Mesendoderm (in vitro differentiated cells): Measurements from ENCODE around the gene SLC25A51.

Source experiments
- DNase-seq: peaks from one replicate; pipeline ENCODE4 v3.0.0; 2013
- H2AK5ac ChIP-seq: 2 replicates; pipeline ENCODE4 v1.6.1; 2013; ENCODE audit warnings: low read length, inconsistent platforms
- H2BK120ac ChIP-seq: 2 replicates; pipeline ENCODE4 v1.6.1; 2013; ENCODE audit warnings: low read depth, mild to moderate bottlenecking, low read length, moderate library complexity, mixed read lengths
- H2BK15ac ChIP-seq: replicated peaks from 2 replicates; pipeline ENCODE4 v1.6.1; 2013; ENCODE audit warnings: low read depth, mild to moderate bottlenecking, moderate library complexity
- H2BK5ac ChIP-seq: 2 replicates; pipeline ENCODE4 v1.6.1; 2013; ENCODE audit warnings: low read length, inconsistent platforms
- H3K18ac ChIP-seq: 2 replicates; pipeline ENCODE4 v1.6.1; 2013; ENCODE audit warnings: mild to moderate bottlenecking, low read length, mixed read lengths
- H3K23ac ChIP-seq: one replicate; pipeline ENCODE4 v1.6.1; 2013; ENCODE audit warnings: low read length
- H3K27ac ChIP-seq: 2 replicates; pipeline ENCODE4 v1.5.1; 2013; ENCODE audit warnings: low read depth, mild to moderate bottlenecking, inconsistent platforms, low read length, moderate library complexity
- H3K27me3 ChIP-seq: 2 replicates; pipeline ENCODE4 v1.6.1; 2013; ENCODE audit warnings: low read length, control low read depth, mild to moderate bottlenecking, inconsistent platforms; ENCODE audit not compliant: insufficient read depth, poor library complexity
- H3K36me3 ChIP-seq: 2 replicates; pipeline ENCODE4 v1.6.1; 2013; ENCODE audit warnings: low read length, inconsistent platforms; ENCODE audit not compliant: control insufficient read depth, insufficient read depth
- H3K4ac ChIP-seq: one replicate; pipeline ENCODE4 v1.6.1; 2013; ENCODE audit warnings: low read depth, mild to moderate bottlenecking, low read length, moderate library complexity
- H3K4me1 ChIP-seq: 2 replicates; pipeline ENCODE4 v1.6.1; 2013; ENCODE audit warnings: low read depth, low read length, inconsistent platforms; ENCODE audit not compliant: control insufficient read depth
- H3K4me2 ChIP-seq: 2 replicates; pipeline ENCODE4 v1.6.1; 2013; ENCODE audit warnings: low read length
- H3K4me3 ChIP-seq: 2 replicates; pipeline ENCODE4 v1.5.1; 2013; ENCODE audit warnings: mild to moderate bottlenecking, low read length
- H3K56ac ChIP-seq: one replicate; pipeline ENCODE4 v1.6.1; 2013; ENCODE audit warnings: low read length
- H3K79me1 ChIP-seq: 2 replicates; pipeline ENCODE4 v1.6.1; 2013; ENCODE audit warnings: low read length, inconsistent platforms
- H3K79me2 ChIP-seq: 2 replicates; pipeline ENCODE4 v1.6.1; 2013; ENCODE audit warnings: mild to moderate bottlenecking, low read length; ENCODE audit not compliant: control insufficient read depth, insufficient read depth
- H3K9ac ChIP-seq: 2 replicates; pipeline ENCODE4 v1.6.1; 2013; ENCODE audit warnings: low read length, inconsistent platforms
- H4K5ac ChIP-seq: one replicate; pipeline ENCODE4 v1.6.1; 2013; ENCODE audit warnings: low read length
- H4K8ac ChIP-seq: one replicate; pipeline ENCODE4 v1.6.1; 2013; ENCODE audit warnings: low read depth, mild to moderate bottlenecking, control low read depth, low read length, moderate library complexity
- WGBS: extraction: QIAGEN DNeasy Blood & Tissue Kit; methylation state at CpG from one replicate; pipeline ENCODE4 v1.1.7; 2013; ENCODE audit warnings: low lambda C conversion rate, missing lambda C conversion rate; ENCODE audit not compliant: insufficient coverage; ENCODE audit errors: extremely low coverage; 5-methylcytosine and 5-hydroxymethylcytosine counted together

Gene SLC25A51

DNA sequence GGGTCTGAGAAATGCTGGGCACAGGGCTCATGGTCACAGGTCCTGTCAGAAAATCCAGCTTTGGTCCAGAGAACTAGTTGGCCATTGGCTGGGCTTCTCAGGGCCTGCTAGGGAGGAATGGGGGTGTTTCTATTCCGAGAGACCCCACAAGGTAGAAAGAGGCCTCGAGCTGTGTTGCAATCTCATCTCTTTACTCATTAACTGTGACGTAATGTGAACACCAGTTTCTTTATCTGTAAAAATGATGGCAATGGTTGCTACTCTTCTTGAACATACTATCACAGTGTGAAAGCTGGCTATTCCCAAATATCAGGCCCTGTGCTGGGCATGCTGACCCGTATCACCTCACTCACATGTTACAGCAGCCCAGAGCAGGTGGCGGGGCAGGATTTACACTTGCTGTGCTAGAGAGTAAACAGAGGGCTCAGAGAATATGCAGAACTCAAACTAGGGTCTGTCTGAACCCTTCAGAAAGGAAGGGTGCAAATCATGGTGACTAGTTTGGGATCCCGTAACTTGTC is 35.7 kb upstream of the SLC25A51 start:
- Histone ChIP-seq H4K8ac (no peak overlapping the region), H3K4ac (no peak overlapping the region), H3K36me3 (no peaks in the 10 kb centered on the region), H2BK5ac (no peak overlapping the region), H3K27me3 (no peaks in the 10 kb centered on the region), H2AK5ac (no peak overlapping the region), H3K4me2 (no peak overlapping the region), H3K4me3 (no peak overlapping the region), H4K5ac (no peak overlapping the region), H3K79me2 (no peaks in the 10 kb centered on the region), H3K56ac (no peak overlapping the region), H2BK15ac (no peak overlapping the region), H3K4me1 (no peaks in the 10 kb centered on the region), H3K18ac (no peak overlapping the region), H3K23ac (no peak overlapping the region), H2BK120ac (no peak overlapping the region), H3K9ac (no peak overlapping the region), H3K27ac (no peak overlapping the region), H3K79me1 (peaks cover 16% of the 10 kb centered on the region)
- DNase-seq = no peak
- WGBS = no CpG with 5 or more reads among the region's 6 CpGs

DNA sequence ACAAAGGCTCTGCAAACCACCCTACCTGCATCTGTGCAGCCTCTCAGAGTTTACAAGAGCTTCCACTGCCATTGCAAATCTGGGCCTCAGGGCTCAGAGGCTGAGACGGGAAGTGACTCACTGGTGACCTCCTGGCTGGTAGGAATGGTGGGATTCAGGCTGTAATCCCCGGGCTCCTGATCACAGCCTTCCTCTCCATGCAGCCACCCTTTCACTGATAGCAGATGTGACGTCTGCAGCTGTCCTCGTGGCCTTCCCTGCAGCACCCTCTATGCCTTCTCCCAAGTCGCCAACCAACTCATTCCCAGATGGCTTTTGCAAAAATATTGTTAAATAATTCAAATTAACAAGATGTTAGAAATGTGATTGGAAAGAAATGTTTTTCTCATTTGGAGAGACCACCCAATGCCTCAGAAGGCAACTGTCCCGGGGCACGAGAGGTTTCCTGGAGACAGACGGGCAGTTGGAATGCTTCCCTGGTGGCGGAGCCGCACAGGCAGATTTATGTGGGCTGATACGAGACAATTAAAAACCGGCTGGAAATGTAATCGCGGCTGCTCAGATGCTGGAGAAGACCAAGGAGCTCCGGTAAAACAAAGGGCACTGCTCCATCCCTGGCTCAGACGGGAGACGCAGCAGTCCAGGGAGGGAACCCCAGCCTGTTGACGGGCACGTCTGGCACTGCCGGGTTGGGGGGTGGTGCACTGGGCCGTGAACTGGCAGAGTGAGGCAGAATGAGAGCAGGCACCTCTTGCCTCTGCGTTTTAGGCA is 34.4 kb upstream of the SLC25A51 start:
- Histone ChIP-seq H3K18ac (no peak overlapping the region), H3K79me2 (no peaks in the 10 kb centered on the region), H3K56ac (no peak overlapping the region), H3K23ac (no peak overlapping the region), H3K4me1 (no peaks in the 10 kb centered on the region), H3K9ac (no peak overlapping the region), H3K4me2 (no peak overlapping the region), H3K36me3 (no peaks in the 10 kb centered on the region), H3K79me1 (peaks cover 16% of the 10 kb centered on the region), H2BK5ac (no peak overlapping the region), H3K4me3 (no peak overlapping the region), H4K5ac (no peak overlapping the region), H4K8ac (no peak overlapping the region), H3K27me3 (no peaks in the 10 kb centered on the region), H3K27ac (peak overlapping the region; percentile 32), H2BK15ac (no peak overlapping the region), H2AK5ac (no peak overlapping the region), H3K4ac (no peak overlapping the region), H2BK120ac (no peak overlapping the region)
- peak; percentile 79 for DNase-seq
- no CpG with 5 or more reads among the region's 22 CpGs for WGBS

DNA sequence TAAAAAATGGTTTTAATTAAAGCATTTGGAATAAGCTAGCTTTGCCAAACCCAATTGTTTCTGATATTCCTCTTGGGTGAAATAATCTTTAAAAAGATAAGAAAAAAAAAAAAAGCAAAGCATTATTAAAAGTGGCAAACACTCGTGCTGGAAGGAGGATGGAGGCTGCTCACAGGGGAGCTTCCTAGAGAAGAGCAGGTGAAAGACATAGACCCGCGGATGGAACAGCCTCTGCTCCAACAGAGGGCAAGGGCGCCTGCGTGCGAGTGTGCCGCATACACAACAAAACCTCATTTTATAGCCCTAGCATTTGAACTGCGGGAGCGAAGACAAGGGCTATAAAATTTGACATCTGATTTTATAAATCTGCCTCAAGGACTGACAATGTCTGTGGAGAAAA is 33.4 kb upstream of the SLC25A51 start:
- no peak overlapping the region for H3K4me2 ChIP-seq
- no peaks in the 10 kb centered on the region for H3K4me1 ChIP-seq
- no peak overlapping the region for H3K9ac ChIP-seq
- H2BK5ac ChIP-seq = no peak overlapping the region
- H2BK120ac ChIP-seq = no peak overlapping the region
- no peak overlapping the region for H2BK15ac ChIP-seq
- H3K27ac ChIP-seq = no peak overlapping the region
- WGBS = no CpG with 5 or more reads among the region's 9 CpGs
- H2AK5ac ChIP-seq = no peak overlapping the region
- no peak overlapping the region for H3K56ac ChIP-seq
- no peak overlapping the region for H3K18ac ChIP-seq
- H4K8ac ChIP-seq = no peak overlapping the region
- H3K79me1 ChIP-seq = peaks cover 16% of the 10 kb centered on the region
- no peak overlapping the region for H4K5ac ChIP-seq
- H3K23ac ChIP-seq = no peak overlapping the region
- H3K4ac ChIP-seq = no peak overlapping the region
- no peaks in the 10 kb centered on the region for H3K79me2 ChIP-seq
- H3K36me3 ChIP-seq = no peaks in the 10 kb centered on the region
- H3K27me3 ChIP-seq = no peaks in the 10 kb centered on the region
- H3K4me3 ChIP-seq = no peak overlapping the region
- DNase-seq = no peak

DNA sequence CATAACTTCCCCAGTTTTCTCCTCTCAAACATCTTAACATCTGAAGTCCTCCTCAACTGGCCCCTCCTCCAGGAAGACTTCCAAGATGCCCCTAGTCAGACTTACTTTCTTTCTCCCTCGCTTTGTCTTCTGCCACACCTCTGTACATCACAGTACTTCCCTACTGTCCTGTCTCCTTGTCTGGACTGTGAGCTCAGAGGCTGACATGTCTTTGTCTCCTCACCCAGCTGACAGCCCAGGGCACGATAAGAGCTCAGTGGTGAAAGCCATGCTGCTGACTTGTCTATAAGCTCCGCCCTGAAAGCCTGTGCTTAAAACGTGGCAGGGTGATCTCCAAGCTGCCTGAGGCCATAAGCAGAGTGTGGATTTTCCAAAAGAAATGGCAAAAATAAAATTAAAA is 33.0 kb upstream of the SLC25A51 start:
- no peaks in the 10 kb centered on the region for H3K36me3 ChIP-seq
- H2BK5ac ChIP-seq = no peak overlapping the region
- H4K8ac ChIP-seq = no peak overlapping the region
- no peak overlapping the region for H3K23ac ChIP-seq
- H3K79me1 ChIP-seq = peaks cover 16% of the 10 kb centered on the region
- no peak overlapping the region for H3K18ac ChIP-seq
- no peak overlapping the region for H3K9ac ChIP-seq
- H4K5ac ChIP-seq = no peak overlapping the region
- H2AK5ac ChIP-seq = no peak overlapping the region
- H2BK120ac ChIP-seq = no peak overlapping the region
- WGBS = no CpG with 5 or more reads among the region's 4 CpGs
- no peak overlapping the region for H2BK15ac ChIP-seq
- no peaks in the 10 kb centered on the region for H3K27me3 ChIP-seq
- no peaks in the 10 kb centered on the region for H3K79me2 ChIP-seq
- DNase-seq = peak; percentile 56
- H3K27ac ChIP-seq = no peak overlapping the region
- H3K4me1 ChIP-seq = no peaks in the 10 kb centered on the region
- no peak overlapping the region for H3K56ac ChIP-seq
- no peak overlapping the region for H3K4me2 ChIP-seq
- H3K4me3 ChIP-seq = no peak overlapping the region
- H3K4ac ChIP-seq = no peak overlapping the region

DNA sequence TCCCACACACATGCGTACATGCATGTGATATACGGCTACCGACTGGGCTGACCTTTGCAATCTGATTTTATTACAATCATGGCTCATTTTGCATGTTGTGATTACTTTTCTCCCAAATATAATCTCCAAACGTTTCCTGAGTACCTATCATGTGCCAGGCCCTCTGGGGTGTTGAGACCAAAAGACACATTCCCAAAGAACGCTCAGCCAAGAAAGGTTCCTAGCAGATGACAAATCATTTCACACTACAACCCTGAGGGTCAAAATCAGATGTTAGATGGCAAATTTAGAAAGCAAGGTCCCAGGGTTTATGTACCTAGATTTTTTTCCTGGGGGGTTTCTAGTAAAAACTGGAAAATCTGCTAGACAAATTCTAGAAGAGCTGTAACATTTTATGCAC is 32.4 kb upstream of the SLC25A51 start:
- Histone ChIP-seq H4K5ac (no peak overlapping the region), H2BK5ac (no peak overlapping the region), H2BK120ac (no peak overlapping the region), H3K56ac (no peak overlapping the region), H2AK5ac (no peak overlapping the region), H4K8ac (no peak overlapping the region), H3K18ac (no peak overlapping the region), H3K23ac (no peak overlapping the region), H3K79me1 (peaks cover 15% of the 10 kb centered on the region), H2BK15ac (no peak overlapping the region), H3K4me3 (no peak overlapping the region), H3K4me1 (no peaks in the 10 kb centered on the region), H3K27me3 (no peaks in the 10 kb centered on the region), H3K9ac (no peak overlapping the region), H3K4ac (no peak overlapping the region), H3K27ac (no peak overlapping the region), H3K79me2 (no peaks in the 10 kb centered on the region), H3K36me3 (no peaks in the 10 kb centered on the region), H3K4me2 (no peak overlapping the region)
- DNase-seq = no peak
- WGBS = no CpG with 5 or more reads among the region's 5 CpGs

DNA sequence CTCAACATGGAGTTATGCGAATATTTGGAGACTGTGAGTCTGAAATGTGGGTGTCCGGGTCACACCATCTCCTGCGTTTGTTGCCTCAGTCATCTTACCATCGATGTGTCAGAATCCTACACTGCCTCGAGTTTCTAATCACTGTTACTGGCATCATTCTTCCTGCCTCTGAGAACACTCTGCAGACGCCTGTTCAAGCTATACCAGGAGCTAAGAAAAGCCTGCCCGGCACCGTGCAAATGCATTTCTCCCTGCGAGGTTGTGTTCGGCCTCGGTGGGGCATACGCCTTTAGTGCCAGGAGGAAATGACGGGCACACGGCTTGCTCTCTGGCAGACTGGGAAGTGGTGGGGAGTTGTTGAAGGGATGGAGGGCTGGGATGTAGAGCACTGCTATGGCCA is 31.2 kb upstream of the SLC25A51 start:
- H4K8ac ChIP-seq = no peak overlapping the region
- no peaks in the 10 kb centered on the region for H3K36me3 ChIP-seq
- no peak overlapping the region for H3K4me2 ChIP-seq
- WGBS = no CpG with 5 or more reads among the region's 14 CpGs
- H3K79me2 ChIP-seq = no peaks in the 10 kb centered on the region
- peaks cover 15% of the 10 kb centered on the region for H3K79me1 ChIP-seq
- no peak overlapping the region for H2BK15ac ChIP-seq
- H3K56ac ChIP-seq = no peak overlapping the region
- no peak overlapping the region for H4K5ac ChIP-seq
- H2AK5ac ChIP-seq = no peak overlapping the region
- no peak overlapping the region for H3K4me3 ChIP-seq
- no peak overlapping the region for H3K4ac ChIP-seq
- no peak overlapping the region for H3K18ac ChIP-seq
- no peak for DNase-seq
- no peak overlapping the region for H2BK5ac ChIP-seq
- no peak overlapping the region for H3K23ac ChIP-seq
- H3K9ac ChIP-seq = no peak overlapping the region
- H2BK120ac ChIP-seq = no peak overlapping the region
- no peaks in the 10 kb centered on the region for H3K4me1 ChIP-seq
- H3K27ac ChIP-seq = no peak overlapping the region
- no peaks in the 10 kb centered on the region for H3K27me3 ChIP-seq
